GM23338 (cell line): ENCODE data around the gene BBS4.

ENCODE experiments used
- CREB1 ChIP-seq: fragments of 250-450 bp; sonication (Bioruptor Pico); IDR thresholded peaks from 2 replicates; pipeline ENCODE4 v1.5.0; 2020; ENCODE audit warnings: low read depth, mild to moderate bottlenecking, moderate library complexity
- ETS1 ChIP-seq: IDR thresholded peaks from 2 replicates; pipeline ENCODE4 v1.6.1; 2016; ENCODE audit warnings: antibody characterized with exemption
- EZH2 ChIP-seq: fragments of 200-600 bp; sonication (generic); IDR thresholded peaks from one replicate; pipeline ENCODE4 v1.8.0; 2017; ENCODE audit warnings: antibody characterized with exemption, mild to moderate bottlenecking, low read depth; ENCODE audit not compliant: unreplicated experiment
- EZH2phosphoT487 ChIP-seq: fragments of 200-600 bp; sonication (generic); IDR thresholded peaks from one replicate; pipeline ENCODE4 v1.8.1; 2018; ENCODE audit warnings: antibody characterized with exemption; ENCODE audit not compliant: unreplicated experiment
- JUNB ChIP-seq: IDR thresholded peaks from one replicate; pipeline ENCODE4 v1.6.1; 2016; ENCODE audit warnings: antibody characterized with exemption; ENCODE audit not compliant: unreplicated experiment
- POLR2AphosphoS5 ChIP-seq: IDR thresholded peaks from 2 replicates; pipeline ENCODE4 v1.6.1; 2016; ENCODE audit warnings: antibody characterized with exemption, low read depth
- STAT1 ChIP-seq: IDR thresholded peaks from one replicate; pipeline ENCODE4 v1.6.1; 2016; ENCODE audit warnings: antibody characterized with exemption; ENCODE audit not compliant: unreplicated experiment
- ZNF114 ChIP-seq: fragments of 250-450 bp; sonication (Bioruptor Pico); IDR thresholded peaks from 2 replicates; pipeline ENCODE4 v1.5.0; 2020; ENCODE audit warnings: mild to moderate bottlenecking, moderate library complexity
- ZNF331 ChIP-seq: fragments of 250-450 bp; sonication (Bioruptor Pico); IDR thresholded peaks from 2 replicates; pipeline ENCODE4 v1.5.0; 2020; ENCODE audit warnings: low read depth, mild to moderate bottlenecking, moderate library complexity
- TF ChIP-seq, protein P1 (sequence below), 2 experiments: fragments of 200-600 bp in 1 of 2; sonication (generic) in 1 of 2; conservative IDR thresholded peaks; 2 replicates each; pipeline versions ENCODE4 v1.5.1 to v1.6.1; 2016 to 2017; ENCODE audit warnings: antibody characterized with exemption in 2 of 2, low read depth in 2 of 2, mild to moderate bottlenecking in 2 of 2, moderate library complexity in 1 of 2
- TF ChIP-seq, protein P2 (sequence below): IDR thresholded peaks from one replicate; pipeline ENCODE4 v1.6.1; 2018; ENCODE audit warnings: antibody characterized with exemption; ENCODE audit not compliant: unreplicated experiment

GRCh38 chr15:72764656-72765055, 78.6 kb downstream of the BBS4 start:
- TF ChIP-seq, protein P1, sequence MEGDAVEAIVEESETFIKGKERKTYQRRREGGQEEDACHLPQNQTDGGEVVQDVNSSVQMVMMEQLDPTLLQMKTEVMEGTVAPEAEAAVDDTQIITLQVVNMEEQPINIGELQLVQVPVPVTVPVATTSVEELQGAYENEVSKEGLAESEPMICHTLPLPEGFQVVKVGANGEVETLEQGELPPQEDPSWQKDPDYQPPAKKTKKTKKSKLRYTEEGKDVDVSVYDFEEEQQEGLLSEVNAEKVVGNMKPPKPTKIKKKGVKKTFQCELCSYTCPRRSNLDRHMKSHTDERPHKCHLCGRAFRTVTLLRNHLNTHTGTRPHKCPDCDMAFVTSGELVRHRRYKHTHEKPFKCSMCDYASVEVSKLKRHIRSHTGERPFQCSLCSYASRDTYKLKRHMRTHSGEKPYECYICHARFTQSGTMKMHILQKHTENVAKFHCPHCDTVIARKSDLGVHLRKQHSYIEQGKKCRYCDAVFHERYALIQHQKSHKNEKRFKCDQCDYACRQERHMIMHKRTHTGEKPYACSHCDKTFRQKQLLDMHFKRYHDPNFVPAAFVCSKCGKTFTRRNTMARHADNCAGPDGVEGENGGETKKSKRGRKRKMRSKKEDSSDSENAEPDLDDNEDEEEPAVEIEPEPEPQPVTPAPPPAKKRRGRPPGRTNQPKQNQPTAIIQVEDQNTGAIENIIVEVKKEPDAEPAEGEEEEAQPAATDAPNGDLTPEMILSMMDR (conservative IDR thresholded peaks at IDR 0.05; ENCODE audit: low read depth in 2 of 2) = no peak
- TF ChIP-seq EZH2phosphoT487 (no peak), ETS1 (no peak), CREB1 (no peak), EZH2 (no peak), POLR2AphosphoS5 (no peak), STAT1 (no peak), ZNF331 (CRISPR knock-in tag) (no peak), ZNF114 (CRISPR knock-in tag) (no peak), JUNB (no peak)
- TF ChIP-seq, protein P2, sequence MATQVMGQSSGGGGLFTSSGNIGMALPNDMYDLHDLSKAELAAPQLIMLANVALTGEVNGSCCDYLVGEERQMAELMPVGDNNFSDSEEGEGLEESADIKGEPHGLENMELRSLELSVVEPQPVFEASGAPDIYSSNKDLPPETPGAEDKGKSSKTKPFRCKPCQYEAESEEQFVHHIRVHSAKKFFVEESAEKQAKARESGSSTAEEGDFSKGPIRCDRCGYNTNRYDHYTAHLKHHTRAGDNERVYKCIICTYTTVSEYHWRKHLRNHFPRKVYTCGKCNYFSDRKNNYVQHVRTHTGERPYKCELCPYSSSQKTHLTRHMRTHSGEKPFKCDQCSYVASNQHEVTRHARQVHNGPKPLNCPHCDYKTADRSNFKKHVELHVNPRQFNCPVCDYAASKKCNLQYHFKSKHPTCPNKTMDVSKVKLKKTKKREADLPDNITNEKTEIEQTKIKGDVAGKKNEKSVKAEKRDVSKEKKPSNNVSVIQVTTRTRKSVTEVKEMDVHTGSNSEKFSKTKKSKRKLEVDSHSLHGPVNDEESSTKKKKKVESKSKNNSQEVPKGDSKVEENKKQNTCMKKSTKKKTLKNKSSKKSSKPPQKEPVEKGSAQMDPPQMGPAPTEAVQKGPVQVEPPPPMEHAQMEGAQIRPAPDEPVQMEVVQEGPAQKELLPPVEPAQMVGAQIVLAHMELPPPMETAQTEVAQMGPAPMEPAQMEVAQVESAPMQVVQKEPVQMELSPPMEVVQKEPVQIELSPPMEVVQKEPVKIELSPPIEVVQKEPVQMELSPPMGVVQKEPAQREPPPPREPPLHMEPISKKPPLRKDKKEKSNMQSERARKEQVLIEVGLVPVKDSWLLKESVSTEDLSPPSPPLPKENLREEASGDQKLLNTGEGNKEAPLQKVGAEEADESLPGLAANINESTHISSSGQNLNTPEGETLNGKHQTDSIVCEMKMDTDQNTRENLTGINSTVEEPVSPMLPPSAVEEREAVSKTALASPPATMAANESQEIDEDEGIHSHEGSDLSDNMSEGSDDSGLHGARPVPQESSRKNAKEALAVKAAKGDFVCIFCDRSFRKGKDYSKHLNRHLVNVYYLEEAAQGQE = no peak
